Thyroid gland (tissue), 4 donors: Measurements from ENCODE around the gene CABLES2.

Source experiments
- POLR2A ChIP-seq, 2 donors: fragments of 450-650 bp; IDR thresholded peaks; one replicate each; pipeline ENCODE4 v1.6.1; 2017; ENCODE audit warnings: antibody characterized with exemption in 2 of 2, mild to moderate bottlenecking in 2 of 2, moderate library complexity in 1 of 2
- TF ChIP-seq, protein P1 (sequence below), 6 experiments: fragments of 200-600 bp in 3 of 6; fragments of 450-650 bp in 3 of 6; sonication (generic) in 3 of 6; IDR thresholded peaks; one replicate each; pipeline ENCODE4 v1.5.1; 2016 to 2019; ENCODE audit warnings: antibody characterized with exemption in 6 of 6, mild to moderate bottlenecking in 2 of 6, inconsistent platforms in 1 of 6, moderate library complexity in 1 of 6

DNA sequence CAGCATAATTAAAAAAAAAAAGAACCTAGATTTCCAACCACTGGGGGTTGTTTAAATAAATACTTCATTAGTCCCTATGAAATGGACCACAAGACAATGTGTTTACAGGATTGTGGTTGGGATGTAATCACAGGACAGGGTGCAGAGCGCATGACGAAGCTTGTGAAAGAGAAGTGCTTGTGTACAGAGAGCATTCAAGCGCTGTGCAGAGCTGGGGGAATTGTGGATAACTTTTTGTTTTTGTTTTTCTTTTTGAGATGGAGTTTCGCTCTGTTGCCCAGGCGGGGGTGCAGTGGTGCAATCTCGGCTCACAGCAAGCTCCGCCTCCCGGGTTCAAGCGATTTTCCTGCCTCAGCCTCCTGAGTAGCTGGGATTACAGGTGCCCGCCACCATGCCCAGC, 62.3 kb downstream of the CABLES2 start:
- TF ChIP-seq, protein P1, sequence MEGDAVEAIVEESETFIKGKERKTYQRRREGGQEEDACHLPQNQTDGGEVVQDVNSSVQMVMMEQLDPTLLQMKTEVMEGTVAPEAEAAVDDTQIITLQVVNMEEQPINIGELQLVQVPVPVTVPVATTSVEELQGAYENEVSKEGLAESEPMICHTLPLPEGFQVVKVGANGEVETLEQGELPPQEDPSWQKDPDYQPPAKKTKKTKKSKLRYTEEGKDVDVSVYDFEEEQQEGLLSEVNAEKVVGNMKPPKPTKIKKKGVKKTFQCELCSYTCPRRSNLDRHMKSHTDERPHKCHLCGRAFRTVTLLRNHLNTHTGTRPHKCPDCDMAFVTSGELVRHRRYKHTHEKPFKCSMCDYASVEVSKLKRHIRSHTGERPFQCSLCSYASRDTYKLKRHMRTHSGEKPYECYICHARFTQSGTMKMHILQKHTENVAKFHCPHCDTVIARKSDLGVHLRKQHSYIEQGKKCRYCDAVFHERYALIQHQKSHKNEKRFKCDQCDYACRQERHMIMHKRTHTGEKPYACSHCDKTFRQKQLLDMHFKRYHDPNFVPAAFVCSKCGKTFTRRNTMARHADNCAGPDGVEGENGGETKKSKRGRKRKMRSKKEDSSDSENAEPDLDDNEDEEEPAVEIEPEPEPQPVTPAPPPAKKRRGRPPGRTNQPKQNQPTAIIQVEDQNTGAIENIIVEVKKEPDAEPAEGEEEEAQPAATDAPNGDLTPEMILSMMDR (IDR thresholded peaks at IDR 0.05), result no peak
- no peak for TF ChIP-seq POLR2A (IDR thresholded peaks at IDR 0.05)
